Endothelial cell of umbilical vein (primary cell): ENCODE results near the gene MRPL50. TPM values are rescaled to one million over a fixed set of nuclear protein-coding genes. Genes with fewer than 3 reads are reported as not detected.

Source experiments
- BruUV-seq: library from RNA; stranded (reverse); fragments of 400-500 nt; replicated peaks from 2 replicates; lab custom pipeline; 2021; lab: Mats Ljungman, UMichigan
- CTCF ChIA-PET: fragments of 300-600, 350-600 bp; sonication (Branson Sonifier 250); formaldehyde crosslinking; loops from one replicate; lab custom pipeline; 2021; ENCODE audit warnings: antibody characterized with exemption, inconsistent platforms; lab: Charles Lee
- POLR2A ChIA-PET: fragments of 300-600, 350-600 bp; sonication (Branson Sonifier 250); formaldehyde crosslinking; loops from one replicate; lab custom pipeline; 2021; ENCODE audit warnings: antibody characterized with exemption, inconsistent platforms; lab: Charles Lee
- DNase-seq: peaks from one replicate; pipeline ENCODE4 v3.0.0-alpha.2; 2011; ENCODE audit warnings: low read depth, low spot score
- FAIRE-seq: peaks from 2 replicates; lab custom pipeline; 2011; peaks lifted over from hg19 to GRCh38; lab: Jason Lieb, UNC
- H2AFZ ChIP-seq: 2 replicates; pipeline ENCODE4 v1.6.0; 2012; ENCODE audit warnings: low read depth, low read length, control low read depth, inconsistent platforms
- H3K27ac ChIP-seq: 2 replicates; pipeline ENCODE4 v1.5.1; 2011; ENCODE audit warnings: low read depth, mild to moderate bottlenecking, control low read depth, low read length, moderate library complexity; ENCODE audit not compliant: insufficient read depth
- H3K27me3 ChIP-seq, 2 experiments: 2 replicates each; pipeline versions ENCODE4 v1.6.0 to v1.6.1; 2011; ENCODE audit warnings: low read length in 2 of 2, mixed read lengths in 1 of 2; ENCODE audit not compliant: control insufficient read depth in 2 of 2, insufficient read depth in 2 of 2
- H3K36me3 ChIP-seq, 2 experiments: 2 replicates in 1 of 2; 3 replicates in 1 of 2; pipeline ENCODE4 v1.5.1; 2011; ENCODE audit warnings: low read length in 2 of 2, mild to moderate bottlenecking in 1 of 2, moderate library complexity in 1 of 2; ENCODE audit not compliant: control insufficient read depth in 2 of 2, insufficient read depth in 2 of 2; ENCODE audit errors: extremely low read depth in 1 of 2
- H3K4me1 ChIP-seq: 3 replicates; pipeline ENCODE4 v1.5.1; 2011; ENCODE audit warnings: mild to moderate bottlenecking, low read length; ENCODE audit not compliant: control insufficient read depth, insufficient read depth; ENCODE audit errors: extremely low read depth
- H3K4me2 ChIP-seq: 2 replicates; pipeline ENCODE4 v1.6.1; 2011; ENCODE audit warnings: low read length, control low read depth, mixed read lengths; ENCODE audit not compliant: insufficient read depth
- H3K4me3 ChIP-seq, 3 experiments: fragments of 200-600 bp in 1 of 3; sonication (generic), shearing (Covaris generic) in 1 of 3; replicated peaks in 1 of 3; 2 replicates each; pipeline ENCODE4 v1.5.1; 2011 to 2016; ENCODE audit warnings: control low read depth in 3 of 3, low read length in 3 of 3, mild to moderate bottlenecking in 2 of 3, inconsistent platforms in 1 of 3, low read depth in 1 of 3, moderate library complexity in 1 of 3; ENCODE audit not compliant: insufficient read depth in 1 of 3
- H3K79me2 ChIP-seq: 2 replicates; pipeline ENCODE4 v1.6.0; 2012; ENCODE audit warnings: low read length, inconsistent platforms; ENCODE audit not compliant: control insufficient read depth, insufficient read depth
- H3K9ac ChIP-seq: replicated peaks from 2 replicates; pipeline ENCODE3; 2011; ENCODE audit warnings: low read length, control low read depth; ENCODE audit not compliant: insufficient read depth; ENCODE audit errors: extremely low read depth
- H3K9me1 ChIP-seq: replicated peaks from 3 replicates; pipeline ENCODE4 v1.6.0; 2011; ENCODE audit warnings: mild to moderate bottlenecking, low read length; ENCODE audit not compliant: control insufficient read depth, insufficient read depth; ENCODE audit errors: extremely low read depth
- H3K9me3 ChIP-seq: replicated peaks from 2 replicates; pipeline ENCODE4 v1.5.1; 2012; ENCODE audit warnings: low read length, inconsistent platforms; ENCODE audit not compliant: control insufficient read depth, insufficient read depth
- H4K20me1 ChIP-seq: replicated peaks from 2 replicates; pipeline ENCODE3; 2011; ENCODE audit warnings: mild to moderate bottlenecking, low read length; ENCODE audit not compliant: control insufficient read depth, insufficient read depth; ENCODE audit errors: extremely low read depth
- FOS ChIP-seq: IDR thresholded peaks from 2 replicates; pipeline ENCODE4 v1.6.1; 2011; ENCODE audit warnings: mild to moderate bottlenecking, low read length, moderate library complexity, borderline replicate concordance; ENCODE audit not compliant: insufficient read depth
- MYC ChIP-seq: IDR thresholded peaks from one replicate; pipeline ENCODE4 v1.6.1; 2011; ENCODE audit warnings: mild to moderate bottlenecking, low read depth, low read length
- POLR2AphosphoS5 ChIP-seq: IDR thresholded peaks from 2 replicates; pipeline ENCODE4 v1.6.1; 2012; ENCODE audit warnings: low read depth, mild to moderate bottlenecking, control low read depth, low read length, moderate library complexity; ENCODE audit not compliant: insufficient read depth
- dilution Hi-C: fragments of 300-500 bp; cut with MboI; formaldehyde crosslinking; loops from one replicate; pipeline ENCODE4 v1.15.0; 2019; ENCODE audit warnings: low sequenced_read_pairs; ENCODE audit not compliant: extremely low pct_ligation_motif_present
- intact Hi-C: fragments of 100-400 bp; cut with micrococcal nuclease; formaldehyde crosslinking; loops from one replicate; pipeline ENCODE4 v1.10.0; 2022
- polyA plus RNA-seq, 4 experiments: library from polyadenylated mRNA; depleted of rRNA in 3 of 4; stranded (reverse) in 3 of 4; unstranded in 1 of 4; fragments of >200 nt; gene quantifications; 2 replicates each; pipeline versions ENCODE4 v1.2.1 to v1.2.3, GENCODE V29; 2011 to 2012; ENCODE audit warnings: missing spikeins in 1 of 4
- total RNA-seq: library from RNA; stranded (reverse); gene quantifications from 2 replicates; pipeline ENCODE4 v1.2.3, GENCODE V29; 2021
- TF ChIP-seq, protein P1 (sequence below), 2 donors: IDR thresholded peaks; 1 replicate in 1 of 2; 2 replicates in 1 of 2; pipeline ENCODE4 v1.5.1; 2011; ENCODE audit warnings: low read length in 2 of 2, mild to moderate bottlenecking in 2 of 2, moderate library complexity in 2 of 2, control low read depth in 1 of 2, inconsistent platforms in 1 of 2, low read depth in 1 of 2; ENCODE audit not compliant: insufficient read depth in 1 of 2; ENCODE audit errors: extremely low read depth in 1 of 2

MRPL50 gene
- total and polyA plus RNA-seq, 2 donors (not counting 3 experiments of a cell fraction or from before 2014, with no cell fraction given) = 5.7 to 9.7 TPM

GRCh38 chr9:101403516-101404285 is 5.3 kb upstream of the MRPL50 start:
- TF ChIP-seq MYC (no peak), FOS (no peak), POLR2AphosphoS5 (no peak)
- TF ChIP-seq, protein P1, sequence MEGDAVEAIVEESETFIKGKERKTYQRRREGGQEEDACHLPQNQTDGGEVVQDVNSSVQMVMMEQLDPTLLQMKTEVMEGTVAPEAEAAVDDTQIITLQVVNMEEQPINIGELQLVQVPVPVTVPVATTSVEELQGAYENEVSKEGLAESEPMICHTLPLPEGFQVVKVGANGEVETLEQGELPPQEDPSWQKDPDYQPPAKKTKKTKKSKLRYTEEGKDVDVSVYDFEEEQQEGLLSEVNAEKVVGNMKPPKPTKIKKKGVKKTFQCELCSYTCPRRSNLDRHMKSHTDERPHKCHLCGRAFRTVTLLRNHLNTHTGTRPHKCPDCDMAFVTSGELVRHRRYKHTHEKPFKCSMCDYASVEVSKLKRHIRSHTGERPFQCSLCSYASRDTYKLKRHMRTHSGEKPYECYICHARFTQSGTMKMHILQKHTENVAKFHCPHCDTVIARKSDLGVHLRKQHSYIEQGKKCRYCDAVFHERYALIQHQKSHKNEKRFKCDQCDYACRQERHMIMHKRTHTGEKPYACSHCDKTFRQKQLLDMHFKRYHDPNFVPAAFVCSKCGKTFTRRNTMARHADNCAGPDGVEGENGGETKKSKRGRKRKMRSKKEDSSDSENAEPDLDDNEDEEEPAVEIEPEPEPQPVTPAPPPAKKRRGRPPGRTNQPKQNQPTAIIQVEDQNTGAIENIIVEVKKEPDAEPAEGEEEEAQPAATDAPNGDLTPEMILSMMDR (IDR thresholded peaks at IDR 0.05; ENCODE audit: extremely low read depth in 1 of 2, insufficient read depth in 1 of 2, low read depth in 1 of 2, low read length in 2 of 2) = no peak
- no peaks in the 10 kb centered on the region for H3K9me1 ChIP-seq
- CTCF ChIA-PET = no interaction called here
- no peak overlapping the region for H3K4me2 ChIP-seq
- dilution Hi-C loops (no loop called here), intact Hi-C loops (no loop called here)
- POLR2A ChIA-PET = no interaction called here
- no peaks in the 10 kb centered on the region for H4K20me1 ChIP-seq
- peaks cover 29 to 36% of the 10 kb centered on the region in 2 experiments for H3K36me3 ChIP-seq
- FAIRE-seq (no peak), DNase-seq (no peak)
- peaks cover 10% of the 10 kb centered on the region for H3K9me3 ChIP-seq
- peaks cover 19% of the 10 kb centered on the region for H3K4me1 ChIP-seq
- no peak overlapping the region for H3K9ac ChIP-seq
- no peaks in the 10 kb centered on the region for H3K27me3 ChIP-seq
- BruUV-seq = no TSS peak
- H3K4me3 ChIP-seq = no peak overlapping the region
- H3K27ac ChIP-seq = no peak overlapping the region
- H3K79me2 ChIP-seq = peaks cover 30% of the 10 kb centered on the region
- H2AFZ ChIP-seq = no peak overlapping the region
